ENCODE data around the gene C21orf58. TPM values are rescaled to one million over a fixed set of nuclear protein-coding genes. Genes with fewer than 3 reads are reported as not detected.

The C21orf58 gene
- total RNA-seq, 1 experiment from 2014 or later = 35.1 TPM

DNA sequence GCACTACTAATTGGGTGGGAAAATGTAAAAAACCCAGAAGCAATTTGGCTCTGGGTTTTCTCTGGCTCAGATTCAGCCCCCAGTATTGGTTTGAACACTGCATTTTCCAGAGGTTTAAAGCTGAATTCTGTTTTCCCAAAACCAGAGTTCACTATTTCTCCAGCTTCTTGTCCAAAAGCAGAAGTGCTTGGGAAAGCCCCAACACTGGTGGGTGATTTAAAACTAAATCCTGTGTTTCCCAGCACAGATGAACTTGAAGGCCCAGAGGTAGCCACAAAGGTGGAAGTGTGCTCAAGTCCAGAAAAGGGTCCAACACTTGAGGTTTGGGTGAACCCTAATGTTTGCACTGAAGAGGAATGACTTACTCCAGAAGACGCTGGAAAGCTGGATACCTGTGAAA is 38.9 kb downstream of the C21orf58 start (continued):
- TF ChIP-seq, protein P1, sequence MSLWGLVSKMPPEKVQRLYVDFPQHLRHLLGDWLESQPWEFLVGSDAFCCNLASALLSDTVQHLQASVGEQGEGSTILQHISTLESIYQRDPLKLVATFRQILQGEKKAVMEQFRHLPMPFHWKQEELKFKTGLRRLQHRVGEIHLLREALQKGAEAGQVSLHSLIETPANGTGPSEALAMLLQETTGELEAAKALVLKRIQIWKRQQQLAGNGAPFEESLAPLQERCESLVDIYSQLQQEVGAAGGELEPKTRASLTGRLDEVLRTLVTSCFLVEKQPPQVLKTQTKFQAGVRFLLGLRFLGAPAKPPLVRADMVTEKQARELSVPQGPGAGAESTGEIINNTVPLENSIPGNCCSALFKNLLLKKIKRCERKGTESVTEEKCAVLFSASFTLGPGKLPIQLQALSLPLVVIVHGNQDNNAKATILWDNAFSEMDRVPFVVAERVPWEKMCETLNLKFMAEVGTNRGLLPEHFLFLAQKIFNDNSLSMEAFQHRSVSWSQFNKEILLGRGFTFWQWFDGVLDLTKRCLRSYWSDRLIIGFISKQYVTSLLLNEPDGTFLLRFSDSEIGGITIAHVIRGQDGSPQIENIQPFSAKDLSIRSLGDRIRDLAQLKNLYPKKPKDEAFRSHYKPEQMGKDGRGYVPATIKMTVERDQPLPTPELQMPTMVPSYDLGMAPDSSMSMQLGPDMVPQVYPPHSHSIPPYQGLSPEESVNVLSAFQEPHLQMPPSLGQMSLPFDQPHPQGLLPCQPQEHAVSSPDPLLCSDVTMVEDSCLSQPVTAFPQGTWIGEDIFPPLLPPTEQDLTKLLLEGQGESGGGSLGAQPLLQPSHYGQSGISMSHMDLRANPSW (CRISPR knock-in tag; conservative IDR thresholded peaks at IDR 0.05; ENCODE audit: low read depth) = no peak
- no peak for TF ChIP-seq FOXP1 (CRISPR knock-in tag; IDR thresholded peaks at IDR 0.05; ENCODE audit: borderline replicate concordance)

DNA sequence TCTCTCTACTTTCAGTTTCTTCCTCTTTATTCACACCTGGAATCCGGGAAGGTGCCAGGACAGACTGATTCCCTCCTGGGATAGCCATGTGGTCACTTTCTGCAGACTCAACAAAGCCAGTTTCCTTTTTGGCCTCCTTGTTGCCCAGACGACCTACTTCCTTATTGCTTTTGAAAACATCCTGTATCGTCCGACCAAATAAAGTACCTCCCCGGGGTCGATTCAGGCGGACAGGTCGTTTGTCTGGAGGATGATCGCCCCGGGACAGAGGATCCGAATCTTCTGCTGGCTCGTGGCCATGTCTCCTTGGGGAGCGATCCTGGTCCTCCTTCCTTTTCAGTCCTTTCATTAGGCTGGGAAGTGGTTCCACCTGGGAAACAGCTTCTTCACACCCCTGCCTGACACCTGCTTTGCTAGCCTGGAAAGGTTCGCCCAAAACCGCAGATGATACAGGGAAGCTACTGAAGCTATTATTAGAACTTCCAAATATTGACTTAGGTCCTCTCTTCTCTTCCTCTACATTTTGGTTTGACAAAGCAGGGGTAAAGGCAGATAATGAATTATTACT is 39.5 kb downstream of the C21orf58 start:
- Mint-ChIP-seq H3K9me3 (no peaks in the 10 kb centered on the region), H3K27me3 (ENCODE audit: low read depth) (no peaks in the 10 kb centered on the region), H3K4me1 (peaks cover 45% of the 10 kb centered on the region), H3K27ac (peak overlapping the region; percentile 88; the same call in 1 of the 2 replicates), H3K36me3 (peaks cover 35% of the 10 kb centered on the region), H3K4me3 (peak overlapping the region; percentile 88)
- no peak for ATAC-seq
- POLR2A ChIA-PET = interaction anchor here (0.6 to 1.4 kb wide), 2 partner anchors 39 to 224 kb away, joined by 3 to 9 read pairs; no protein-coding TSS in a partner anchor
- no peak for DNase-seq (ENCODE audit: low spot score)
- TF ChIP-seq MXD4 (CRISPR knock-in tag; IDR thresholded peaks at IDR 0.05; ENCODE audit: borderline replicate concordance) (no peak), SMAD4 (CRISPR knock-in tag; IDR thresholded peaks at IDR 0.05) (no peak), NR3C1 (CRISPR knock-in tag; conservative IDR thresholded peaks at IDR 0.05; ENCODE audit: low read depth) (no peak), ZNF121 (CRISPR knock-in tag; IDR thresholded peaks at IDR 0.05) (no peak), CREM (CRISPR knock-in tag; IDR thresholded peaks at IDR 0.05) (no peak), NR2C2 (CRISPR knock-in tag; IDR thresholded peaks at IDR 0.05) (no peak), PRRX2 (CRISPR knock-in tag; IDR thresholded peaks at IDR 0.05) (no peak), CREB1 (CRISPR knock-in tag; IDR thresholded peaks at IDR 0.05) (no peak), ESRRA (CRISPR knock-in tag; IDR thresholded peaks at IDR 0.05; ENCODE audit: borderline replicate concordance) (no peak), ZNF138 (CRISPR knock-in tag; conservative IDR thresholded peaks at IDR 0.05) (no peak), OVOL2 (CRISPR knock-in tag; IDR thresholded peaks at IDR 0.05; ENCODE audit: borderline replicate concordance) (no peak), GTF2I (CRISPR knock-in tag; conservative IDR thresholded peaks at IDR 0.05) (no peak), ELF4 (CRISPR knock-in tag; IDR thresholded peaks at IDR 0.05; ENCODE audit: low read depth) (no peak), MYBL2 (CRISPR knock-in tag; IDR thresholded peaks at IDR 0.05) (no peak)
- TF ChIP-seq, protein P2, sequence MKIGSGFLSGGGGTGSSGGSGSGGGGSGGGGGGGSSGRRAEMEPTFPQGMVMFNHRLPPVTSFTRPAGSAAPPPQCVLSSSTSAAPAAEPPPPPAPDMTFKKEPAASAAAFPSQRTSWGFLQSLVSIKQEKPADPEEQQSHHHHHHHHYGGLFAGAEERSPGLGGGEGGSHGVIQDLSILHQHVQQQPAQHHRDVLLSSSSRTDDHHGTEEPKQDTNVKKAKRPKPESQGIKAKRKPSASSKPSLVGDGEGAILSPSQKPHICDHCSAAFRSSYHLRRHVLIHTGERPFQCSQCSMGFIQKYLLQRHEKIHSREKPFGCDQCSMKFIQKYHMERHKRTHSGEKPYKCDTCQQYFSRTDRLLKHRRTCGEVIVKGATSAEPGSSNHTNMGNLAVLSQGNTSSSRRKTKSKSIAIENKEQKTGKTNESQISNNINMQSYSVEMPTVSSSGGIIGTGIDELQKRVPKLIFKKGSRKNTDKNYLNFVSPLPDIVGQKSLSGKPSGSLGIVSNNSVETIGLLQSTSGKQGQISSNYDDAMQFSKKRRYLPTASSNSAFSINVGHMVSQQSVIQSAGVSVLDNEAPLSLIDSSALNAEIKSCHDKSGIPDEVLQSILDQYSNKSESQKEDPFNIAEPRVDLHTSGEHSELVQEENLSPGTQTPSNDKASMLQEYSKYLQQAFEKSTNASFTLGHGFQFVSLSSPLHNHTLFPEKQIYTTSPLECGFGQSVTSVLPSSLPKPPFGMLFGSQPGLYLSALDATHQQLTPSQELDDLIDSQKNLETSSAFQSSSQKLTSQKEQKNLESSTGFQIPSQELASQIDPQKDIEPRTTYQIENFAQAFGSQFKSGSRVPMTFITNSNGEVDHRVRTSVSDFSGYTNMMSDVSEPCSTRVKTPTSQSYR (CRISPR knock-in tag; IDR thresholded peaks at IDR 0.05) = no peak
- TF ChIP-seq, protein P3, sequence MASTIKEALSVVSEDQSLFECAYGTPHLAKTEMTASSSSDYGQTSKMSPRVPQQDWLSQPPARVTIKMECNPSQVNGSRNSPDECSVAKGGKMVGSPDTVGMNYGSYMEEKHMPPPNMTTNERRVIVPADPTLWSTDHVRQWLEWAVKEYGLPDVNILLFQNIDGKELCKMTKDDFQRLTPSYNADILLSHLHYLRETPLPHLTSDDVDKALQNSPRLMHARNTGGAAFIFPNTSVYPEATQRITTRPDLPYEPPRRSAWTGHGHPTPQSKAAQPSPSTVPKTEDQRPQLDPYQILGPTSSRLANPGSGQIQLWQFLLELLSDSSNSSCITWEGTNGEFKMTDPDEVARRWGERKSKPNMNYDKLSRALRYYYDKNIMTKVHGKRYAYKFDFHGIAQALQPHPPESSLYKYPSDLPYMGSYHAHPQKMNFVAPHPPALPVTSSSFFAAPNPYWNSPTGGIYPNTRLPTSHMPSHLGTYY (CRISPR knock-in tag; IDR thresholded peaks at IDR 0.05) = no peak
- TF ChIP-seq, protein P4, sequence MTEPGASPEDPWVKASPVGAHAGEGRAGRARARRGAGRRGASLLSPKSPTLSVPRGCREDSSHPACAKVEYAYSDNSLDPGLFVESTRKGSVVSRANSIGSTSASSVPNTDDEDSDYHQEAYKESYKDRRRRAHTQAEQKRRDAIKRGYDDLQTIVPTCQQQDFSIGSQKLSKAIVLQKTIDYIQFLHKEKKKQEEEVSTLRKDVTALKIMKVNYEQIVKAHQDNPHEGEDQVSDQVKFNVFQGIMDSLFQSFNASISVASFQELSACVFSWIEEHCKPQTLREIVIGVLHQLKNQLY (CRISPR knock-in tag; IDR thresholded peaks at IDR 0.05) = no peak
- CTCF ChIA-PET = no interaction called here
